Mucosa of descending colon (tissue), 3 donors: Measurements from ENCODE around the gene ZMAT5. TPM values are rescaled to one million over a fixed set of nuclear protein-coding genes. Genes with fewer than 3 reads are reported as not detected.

Experiments used
- ATAC-seq: fragments of 200-7000 bp; cut with Tn5 transposase; one replicate; pipeline ENCODE4 v1.9.1; 2020; ENCODE audit warnings: mild to moderate bottlenecking, moderate library complexity
- DNase-seq, 3 donors: peaks; one replicate each; pipeline ENCODE4 v3.0.0-alpha.2; 2020
- H3K36me3 ChIP-seq: fragments of 200-600 bp; one replicate; pipeline ENCODE4 v1.8.0; 2021; ENCODE audit warnings: low read depth, mild to moderate bottlenecking
- H3K4me1 ChIP-seq: fragments of 200-600 bp; one replicate; pipeline ENCODE4 v1.8.0; 2021; ENCODE audit warnings: low read depth, mild to moderate bottlenecking
- H3K4me3 ChIP-seq: fragments of 200-600 bp; one replicate; pipeline ENCODE4 v1.8.0; 2021; ENCODE audit warnings: mild to moderate bottlenecking
- H3K9me3 ChIP-seq: fragments of 200-600 bp; one replicate; pipeline ENCODE4 v1.8.0; 2021; ENCODE audit warnings: mild to moderate bottlenecking
- intact Hi-C, 2 donors: fragments of 100-400 bp; cut with DNase I in 1 of 2; cut with micrococcal nuclease in 1 of 2; formaldehyde crosslinking; loops; one replicate each; pipeline versions ENCODE4 v1.11.0 to v1.11.1; 2022; cut with DNase I, micrococcal nuclease
- total RNA-seq, 3 donors: library from RNA; stranded (reverse); fragmentation: NEBNext Ultra II Directional in 2 of 3; extraction: Animal tissue kit (Norgen Biotek cat#: 25700) in 2 of 3; gene quantifications; one replicate each; pipeline versions ENCODE4 v1.2.1 to v1.2.4, GENCODE V29; 2021 to 2023
- TF ChIP-seq, protein P1 (sequence below): fragments of 200-600 bp; IDR thresholded peaks from one replicate; pipeline ENCODE4 v1.8.0; 2022; ENCODE audit warnings: antibody characterized with exemption, mild to moderate bottlenecking
- donor health status: DM: no; HTN: no; CAD: no; lungs with moderate emphysema.
- donor health status: DM: no; HTN: no; CAD: no.
- donor health status: DM: no; HTN: yes; CAD: no.

The ZMAT5 gene
- total RNA-seq, 3 donors from 2014 or later: 12.3 to 19.5 (median 16.1) TPM

DNA sequence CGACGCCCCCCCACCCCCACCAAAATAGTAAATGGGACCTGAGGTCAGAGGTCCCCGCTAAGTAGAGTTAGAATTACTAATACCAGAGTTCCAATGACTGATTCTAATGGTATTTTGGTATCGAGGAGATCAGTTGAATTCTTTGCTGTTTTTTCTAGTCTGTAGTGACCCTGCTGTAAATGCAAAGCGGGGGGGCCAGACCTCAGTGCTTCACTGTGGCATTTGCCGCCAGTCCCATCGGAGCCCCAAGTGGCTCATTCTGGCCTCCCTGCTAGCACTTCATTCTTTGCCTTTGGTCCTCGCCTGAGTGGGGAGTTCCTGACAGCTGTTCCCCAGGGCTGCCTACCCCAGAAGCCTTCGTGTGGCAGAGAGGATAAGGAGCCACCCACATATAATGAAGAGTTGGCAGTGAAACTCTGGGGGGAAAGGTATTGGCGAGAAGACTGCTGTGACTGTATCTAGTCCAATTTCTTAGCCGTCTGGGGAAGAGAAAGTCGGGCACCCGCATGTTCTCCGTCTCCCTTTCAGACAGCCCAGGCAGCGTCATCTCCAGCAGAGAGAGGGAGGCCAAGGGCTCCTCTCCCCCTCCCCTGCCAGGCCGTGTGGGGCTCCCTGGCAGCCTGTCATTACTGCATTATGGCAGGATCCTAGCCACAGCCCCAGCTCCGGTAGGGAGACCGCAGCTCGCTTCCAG is 66.5 kb downstream of the ZMAT5 start:
- DNase-seq: no peak
- Histone ChIP-seq H3K36me3 (no peaks in the 10 kb centered on the region), H3K4me3 (no peak overlapping the region), H3K9me3 (no peaks in the 10 kb centered on the region), H3K4me1 (peaks cover 10% of the 10 kb centered on the region)
- TF ChIP-seq, protein P1, sequence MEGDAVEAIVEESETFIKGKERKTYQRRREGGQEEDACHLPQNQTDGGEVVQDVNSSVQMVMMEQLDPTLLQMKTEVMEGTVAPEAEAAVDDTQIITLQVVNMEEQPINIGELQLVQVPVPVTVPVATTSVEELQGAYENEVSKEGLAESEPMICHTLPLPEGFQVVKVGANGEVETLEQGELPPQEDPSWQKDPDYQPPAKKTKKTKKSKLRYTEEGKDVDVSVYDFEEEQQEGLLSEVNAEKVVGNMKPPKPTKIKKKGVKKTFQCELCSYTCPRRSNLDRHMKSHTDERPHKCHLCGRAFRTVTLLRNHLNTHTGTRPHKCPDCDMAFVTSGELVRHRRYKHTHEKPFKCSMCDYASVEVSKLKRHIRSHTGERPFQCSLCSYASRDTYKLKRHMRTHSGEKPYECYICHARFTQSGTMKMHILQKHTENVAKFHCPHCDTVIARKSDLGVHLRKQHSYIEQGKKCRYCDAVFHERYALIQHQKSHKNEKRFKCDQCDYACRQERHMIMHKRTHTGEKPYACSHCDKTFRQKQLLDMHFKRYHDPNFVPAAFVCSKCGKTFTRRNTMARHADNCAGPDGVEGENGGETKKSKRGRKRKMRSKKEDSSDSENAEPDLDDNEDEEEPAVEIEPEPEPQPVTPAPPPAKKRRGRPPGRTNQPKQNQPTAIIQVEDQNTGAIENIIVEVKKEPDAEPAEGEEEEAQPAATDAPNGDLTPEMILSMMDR: no peak
- intact Hi-C loops: no loop called here
- ATAC-seq: no peak

DNA sequence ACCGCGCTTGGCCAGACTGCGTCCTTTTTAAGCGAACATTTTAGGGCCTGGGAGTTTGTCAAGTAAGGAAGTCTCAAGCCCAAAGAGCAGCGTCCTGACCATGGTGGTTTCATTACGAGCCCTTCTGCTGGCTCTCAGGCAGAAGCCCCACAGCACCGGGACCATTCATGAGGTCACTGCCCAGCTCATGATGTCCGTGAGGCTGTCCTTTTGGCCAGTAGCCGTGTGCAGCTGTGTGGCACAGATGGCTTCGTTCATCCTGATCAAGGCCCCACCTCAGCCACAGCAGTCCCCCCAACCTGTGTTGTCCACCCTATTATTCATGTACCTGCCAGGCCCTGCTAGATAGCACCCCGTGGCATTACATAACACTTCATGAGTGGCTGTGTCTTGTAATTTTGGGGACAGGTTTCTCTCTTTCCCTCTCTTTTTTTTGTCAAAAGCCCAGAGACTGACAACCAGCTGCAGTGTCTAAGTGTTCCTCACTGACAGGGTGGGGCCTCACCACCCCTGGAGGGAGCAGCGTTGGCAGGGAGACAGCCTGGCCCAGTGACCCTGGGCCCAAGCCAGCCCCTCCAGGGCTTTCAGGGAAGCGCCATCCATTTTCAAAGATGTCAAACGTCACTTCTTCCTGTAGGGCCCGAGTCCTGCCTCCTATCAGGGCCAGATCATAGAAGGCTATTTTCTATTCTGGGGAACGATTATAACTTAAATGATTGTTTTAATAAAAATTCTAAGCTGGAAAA is 68.8 kb downstream of the ZMAT5 start:
- intact Hi-C loops: no loop called here
- TF ChIP-seq, protein P1: no peak
- no peaks in the 10 kb centered on the region for H3K9me3 ChIP-seq
- DNase-seq: no peak
- ATAC-seq: no peak
- peaks cover 10% of the 10 kb centered on the region for H3K4me1 ChIP-seq
- no peak overlapping the region for H3K4me3 ChIP-seq
- no peaks in the 10 kb centered on the region for H3K36me3 ChIP-seq

DNA sequence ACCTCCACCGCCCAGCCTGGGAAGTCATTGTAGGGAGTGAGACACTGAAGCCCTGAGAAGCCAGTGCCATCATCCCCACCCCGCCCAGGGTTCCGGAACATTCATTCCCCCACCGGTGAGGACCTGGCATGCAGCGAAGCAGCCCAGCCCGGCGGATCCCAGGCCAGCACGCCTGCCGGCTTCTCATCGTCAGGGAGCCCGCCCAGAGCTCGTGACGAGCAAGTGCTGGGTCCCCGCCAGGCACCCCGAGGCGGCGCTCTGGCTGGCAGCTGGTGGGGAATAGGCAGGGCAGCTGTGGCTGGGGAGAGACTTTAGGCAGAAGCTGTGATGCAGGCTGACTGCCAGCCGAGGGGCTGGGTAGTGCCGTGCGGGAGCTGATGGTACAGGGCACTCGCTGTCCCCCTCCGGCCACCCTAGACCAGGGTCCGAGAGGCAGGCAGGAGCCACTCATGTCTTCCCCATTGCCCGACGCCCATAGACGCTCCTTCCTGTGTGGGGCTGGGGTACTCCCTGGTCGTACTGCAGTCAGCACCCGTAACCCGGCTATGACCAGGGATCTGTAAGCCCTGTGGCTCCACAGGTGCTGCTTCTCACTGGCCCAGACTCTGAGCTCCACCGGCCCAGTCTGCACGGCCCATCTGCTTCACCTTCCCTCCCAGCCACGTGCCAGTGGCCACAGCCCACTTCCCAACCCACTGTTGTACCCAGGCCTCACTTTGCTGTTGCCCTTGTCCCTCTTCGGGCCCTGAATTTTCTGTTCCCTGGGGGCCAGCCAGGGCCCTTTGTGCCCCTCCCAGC is 71.5 kb downstream of the ZMAT5 start:
- TF ChIP-seq, protein P1: no peak
- ATAC-seq: no peak
- Histone ChIP-seq H3K4me3 (no peak overlapping the region), H3K4me1 (no peaks in the 10 kb centered on the region), H3K9me3 (no peaks in the 10 kb centered on the region), H3K36me3 (no peaks in the 10 kb centered on the region)
- no peak for DNase-seq
- intact Hi-C loops: no loop called here

DNA sequence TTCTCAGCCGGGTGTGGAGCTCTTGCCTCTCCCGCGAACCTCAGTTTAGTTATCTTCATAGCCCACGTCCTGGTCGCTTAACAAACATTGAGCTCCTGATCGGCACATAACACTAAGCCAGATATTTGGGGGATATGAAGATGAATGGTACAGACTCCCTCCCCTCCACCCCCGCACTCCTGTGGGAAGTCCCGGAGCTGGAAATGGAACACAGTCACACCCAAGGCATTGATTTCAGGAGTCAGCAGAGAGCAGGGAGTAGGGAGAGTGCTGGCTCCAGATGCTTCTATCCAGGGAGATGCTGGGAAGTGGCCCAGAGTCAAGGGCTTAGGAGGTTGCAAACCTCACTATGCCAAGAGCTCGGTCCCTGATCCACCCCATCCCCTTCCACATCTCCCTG is 73.1 kb downstream of the ZMAT5 start:
- Histone ChIP-seq H3K9me3 (no peaks in the 10 kb centered on the region), H3K4me1 (no peaks in the 10 kb centered on the region), H3K4me3 (no peak overlapping the region), H3K36me3 (no peaks in the 10 kb centered on the region)
- ATAC-seq (no peak), DNase-seq (no peak)
- intact Hi-C loops: no loop called here
- TF ChIP-seq, protein P1: no peak

DNA sequence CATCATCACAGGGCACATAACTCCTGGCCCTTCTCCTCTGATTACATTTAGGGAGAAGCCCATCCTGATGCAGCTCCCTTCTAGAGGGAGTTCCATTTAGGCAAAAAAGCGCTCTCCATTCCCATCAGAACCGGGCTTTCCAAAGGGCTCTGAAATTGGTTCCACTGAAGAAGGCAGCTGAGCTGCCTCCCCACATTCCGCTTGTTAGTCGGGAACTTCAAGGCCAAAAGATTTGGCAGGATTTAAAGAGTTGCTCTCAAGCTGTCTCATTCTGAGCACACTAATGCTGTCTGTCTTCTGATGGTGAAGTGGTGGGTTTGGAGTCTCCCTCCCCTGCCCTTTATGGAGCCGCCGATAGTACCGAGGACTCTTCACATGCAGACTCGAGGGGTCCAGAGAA is 73.6 kb downstream of the ZMAT5 start:
- TF ChIP-seq, protein P1: no peak
- no peaks in the 10 kb centered on the region for H3K9me3 ChIP-seq
- intact Hi-C loops: no loop called here

More for the DNA sequence above, 73.6 kb downstream of the ZMAT5 start:
- no peak for ATAC-seq
- no peaks in the 10 kb centered on the region for H3K36me3 ChIP-seq
- H3K4me3 ChIP-seq: no peak overlapping the region
- H3K4me1 ChIP-seq: no peaks in the 10 kb centered on the region
- DNase-seq: no peak
